DOHH2 (cell line): Measurements from ENCODE around the gene DCDC1.

ENCODE experiments used
- H3F3A ChIP-seq: fragments of 200-600 bp; sonication (generic), shearing (Covaris generic); 2 replicates; pipeline ENCODE4 v1.6.0; 2016; ENCODE audit warnings: antibody characterized with exemption, mild to moderate bottlenecking; ENCODE audit not compliant: control insufficient read depth, insufficient read depth
- H3K27ac ChIP-seq: fragments of 200-600 bp; sonication (generic); 2 replicates; pipeline ENCODE4 v1.5.1; 2014; ENCODE audit warnings: low read depth, mild to moderate bottlenecking, low read length, moderate library complexity
- H3K27me3 ChIP-seq: fragments of 200-600 bp; sonication (generic); 2 replicates; pipeline ENCODE4 v1.6.1; 2014; ENCODE audit warnings: mild to moderate bottlenecking, low read length, mixed read lengths; ENCODE audit not compliant: control insufficient read depth
- H3K36me3 ChIP-seq: fragments of 200-600 bp; sonication (generic); 2 replicates; pipeline ENCODE4 v1.6.1; 2014; ENCODE audit warnings: mild to moderate bottlenecking, low read length, moderate library complexity, mixed read lengths; ENCODE audit not compliant: control insufficient read depth
- H3K4me1 ChIP-seq: fragments of 200-600 bp; sonication (generic); 2 replicates; pipeline ENCODE4 v1.6.1; 2014; ENCODE audit warnings: mild to moderate bottlenecking, low read length, mixed read lengths; ENCODE audit not compliant: control insufficient read depth
- H3K4me2 ChIP-seq: fragments of 200-600 bp; sonication (generic); 2 replicates; pipeline ENCODE4 v1.6.0; 2014; ENCODE audit warnings: mild to moderate bottlenecking, low read length, moderate library complexity
- H3K4me3 ChIP-seq: fragments of 200-600 bp; sonication (generic); 2 replicates; pipeline ENCODE4 v1.5.1; 2014; ENCODE audit warnings: mild to moderate bottlenecking, low read length, mixed read lengths
- H3K79me2 ChIP-seq: fragments of 200-600 bp; sonication (generic); 2 replicates; pipeline ENCODE4 v1.6.1; 2014; ENCODE audit warnings: mild to moderate bottlenecking, low read length, mixed read lengths; ENCODE audit not compliant: control insufficient read depth
- H3K9me2 ChIP-seq: fragments of 200-600 bp; sonication (generic); replicated peaks from 2 replicates; pipeline ENCODE4 v1.6.1; 2014; ENCODE audit warnings: mild to moderate bottlenecking, low read length, mixed read lengths; ENCODE audit not compliant: control insufficient read depth
- H3K9me3 ChIP-seq: fragments of 200-600 bp; sonication (generic); 2 replicates; pipeline ENCODE4 v1.6.1; 2014; ENCODE audit warnings: antibody characterized with exemption, low read length, mixed read lengths; ENCODE audit not compliant: control insufficient read depth, insufficient read depth
- H4K20me1 ChIP-seq: fragments of 200-600 bp; sonication (generic); 2 replicates; pipeline ENCODE4 v1.6.0; 2014; ENCODE audit warnings: low read depth, mild to moderate bottlenecking, antibody characterized with exemption, low read length, moderate library complexity; ENCODE audit not compliant: control insufficient read depth, insufficient read depth
- EZH2phosphoT487 ChIP-seq: fragments of 200-600 bp; sonication (generic); IDR thresholded peaks from 2 replicates; pipeline ENCODE4 v1.6.1; 2017; ENCODE audit warnings: borderline replicate concordance, mild to moderate bottlenecking, antibody characterized with exemption, low read length, moderate library complexity, mixed read lengths
- TF ChIP-seq, protein P1 (sequence below): fragments of 200-600 bp; sonication (generic); IDR thresholded peaks from one replicate; pipeline ENCODE4 v1.5.1; 2014; ENCODE audit warnings: antibody characterized with exemption, mild to moderate bottlenecking, low read depth, low read length; ENCODE audit not compliant: poor library complexity, severe bottlenecking

The DCDC1 gene

DNA sequence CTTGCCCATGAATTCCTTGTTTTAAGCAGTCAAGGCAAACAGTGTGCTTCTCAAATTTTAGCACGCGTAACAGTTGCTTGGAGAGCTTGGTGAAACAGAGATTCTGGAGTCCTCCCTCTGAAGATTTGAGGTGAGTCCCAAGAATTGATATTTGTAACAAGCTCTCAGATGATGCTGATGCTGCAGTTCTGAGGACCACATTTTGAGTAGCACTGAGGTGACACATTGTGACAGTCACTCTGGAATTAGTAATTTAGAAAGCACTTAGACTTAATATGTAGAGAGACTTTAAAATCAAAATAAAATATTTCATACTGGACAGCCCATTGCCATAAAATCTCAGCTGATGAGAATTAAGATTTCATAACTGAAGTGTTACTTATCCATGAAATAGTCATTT is 38.7 kb upstream of the DCDC1 start:
- H3F3A ChIP-seq: no peaks in the 10 kb centered on the region
- no peaks in the 10 kb centered on the region for H3K36me3 ChIP-seq
- no peak for TF ChIP-seq EZH2phosphoT487
- TF ChIP-seq, protein P1, sequence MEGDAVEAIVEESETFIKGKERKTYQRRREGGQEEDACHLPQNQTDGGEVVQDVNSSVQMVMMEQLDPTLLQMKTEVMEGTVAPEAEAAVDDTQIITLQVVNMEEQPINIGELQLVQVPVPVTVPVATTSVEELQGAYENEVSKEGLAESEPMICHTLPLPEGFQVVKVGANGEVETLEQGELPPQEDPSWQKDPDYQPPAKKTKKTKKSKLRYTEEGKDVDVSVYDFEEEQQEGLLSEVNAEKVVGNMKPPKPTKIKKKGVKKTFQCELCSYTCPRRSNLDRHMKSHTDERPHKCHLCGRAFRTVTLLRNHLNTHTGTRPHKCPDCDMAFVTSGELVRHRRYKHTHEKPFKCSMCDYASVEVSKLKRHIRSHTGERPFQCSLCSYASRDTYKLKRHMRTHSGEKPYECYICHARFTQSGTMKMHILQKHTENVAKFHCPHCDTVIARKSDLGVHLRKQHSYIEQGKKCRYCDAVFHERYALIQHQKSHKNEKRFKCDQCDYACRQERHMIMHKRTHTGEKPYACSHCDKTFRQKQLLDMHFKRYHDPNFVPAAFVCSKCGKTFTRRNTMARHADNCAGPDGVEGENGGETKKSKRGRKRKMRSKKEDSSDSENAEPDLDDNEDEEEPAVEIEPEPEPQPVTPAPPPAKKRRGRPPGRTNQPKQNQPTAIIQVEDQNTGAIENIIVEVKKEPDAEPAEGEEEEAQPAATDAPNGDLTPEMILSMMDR: no peak
- no peaks in the 10 kb centered on the region for H3K4me1 ChIP-seq
- no peaks in the 10 kb centered on the region for H3K9me2 ChIP-seq
- no peaks in the 10 kb centered on the region for H4K20me1 ChIP-seq
- no peak overlapping the region for H3K4me2 ChIP-seq
- no peaks in the 10 kb centered on the region for H3K79me2 ChIP-seq
- no peaks in the 10 kb centered on the region for H3K27me3 ChIP-seq
- H3K9me3 ChIP-seq: no peaks in the 10 kb centered on the region
- H3K27ac ChIP-seq: no peak overlapping the region
- H3K4me3 ChIP-seq: no peak overlapping the region

DNA sequence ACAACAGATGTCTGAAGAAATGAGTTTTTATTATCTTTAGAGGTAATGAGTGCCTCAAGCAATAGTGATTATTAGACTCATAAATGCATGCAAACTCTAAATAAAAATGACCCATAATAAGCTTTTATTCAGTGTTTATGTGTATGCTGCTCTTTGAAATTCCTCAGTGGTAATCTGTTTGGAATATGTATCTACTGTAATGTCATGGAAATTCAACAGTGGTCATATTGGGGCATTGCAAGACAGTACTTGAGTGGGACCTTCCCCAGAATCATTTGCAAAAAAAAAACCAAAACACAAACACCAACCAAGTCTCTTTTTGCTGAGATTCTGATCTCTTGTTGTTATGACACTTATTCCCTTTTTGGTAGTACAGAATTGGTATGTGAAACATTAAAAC is 35.1 kb upstream of the DCDC1 start:
- Histone ChIP-seq H4K20me1 (no peaks in the 10 kb centered on the region), H3K4me2 (no peak overlapping the region), H3K4me3 (no peak overlapping the region)

DNA sequence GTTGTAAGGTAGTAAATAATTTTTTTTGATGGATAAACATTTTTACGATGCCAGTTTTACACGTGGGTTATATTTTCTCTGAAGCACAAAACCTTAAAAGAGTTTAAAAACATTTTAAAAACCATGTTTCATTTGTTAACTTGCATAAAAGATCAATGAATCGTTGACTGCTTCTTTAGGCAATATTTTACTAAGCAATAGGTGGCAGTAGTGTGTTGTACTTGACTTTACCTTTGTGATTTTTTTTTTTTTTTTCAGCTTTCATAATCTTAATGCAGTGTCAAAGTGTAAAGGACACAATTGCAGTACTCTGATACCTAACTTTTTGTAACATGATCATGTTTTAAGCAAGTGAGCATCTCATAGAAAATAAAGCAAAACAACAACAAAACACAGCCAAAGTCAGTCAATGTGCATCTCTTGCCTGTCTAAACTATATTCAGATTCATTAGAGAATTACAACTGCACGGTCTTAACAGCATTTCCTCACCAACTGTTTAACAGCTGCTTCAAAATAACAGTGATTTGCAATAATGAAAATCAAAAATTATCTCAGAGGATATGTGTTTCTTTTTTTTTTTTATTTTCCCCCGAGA is 27.8 kb upstream of the DCDC1 start:
- Histone ChIP-seq H3K4me2 (no peak overlapping the region), H3K27me3 (no peaks in the 10 kb centered on the region), H3K9me2 (no peaks in the 10 kb centered on the region), H3F3A (no peaks in the 10 kb centered on the region), H3K79me2 (no peaks in the 10 kb centered on the region), H4K20me1 (no peaks in the 10 kb centered on the region), H3K9me3 (no peaks in the 10 kb centered on the region), H3K36me3 (no peaks in the 10 kb centered on the region), H3K4me1 (peaks cover 3% of the 10 kb centered on the region; the same call in 1 of the 2 replicates), H3K27ac (no peak overlapping the region), H3K4me3 (no peak overlapping the region)
- TF ChIP-seq, protein P1: peak; percentile 71
- TF ChIP-seq EZH2phosphoT487: no peak

More for the DNA sequence above, 35.1 kb upstream of the DCDC1 start:
- no peak overlapping the region for H3K27ac ChIP-seq
- H3K79me2 ChIP-seq: no peaks in the 10 kb centered on the region
- no peaks in the 10 kb centered on the region for H3F3A ChIP-seq
- H3K27me3 ChIP-seq: no peaks in the 10 kb centered on the region
- H3K4me1 ChIP-seq: no peaks in the 10 kb centered on the region
- H3K9me3 ChIP-seq: no peaks in the 10 kb centered on the region
- no peaks in the 10 kb centered on the region for H3K36me3 ChIP-seq
- TF ChIP-seq EZH2phosphoT487: no peak
- TF ChIP-seq, protein P1: no peak
- H3K9me2 ChIP-seq: no peaks in the 10 kb centered on the region
